ENCODE results near the gene TATDN2.

TATDN2 gene

DNA sequence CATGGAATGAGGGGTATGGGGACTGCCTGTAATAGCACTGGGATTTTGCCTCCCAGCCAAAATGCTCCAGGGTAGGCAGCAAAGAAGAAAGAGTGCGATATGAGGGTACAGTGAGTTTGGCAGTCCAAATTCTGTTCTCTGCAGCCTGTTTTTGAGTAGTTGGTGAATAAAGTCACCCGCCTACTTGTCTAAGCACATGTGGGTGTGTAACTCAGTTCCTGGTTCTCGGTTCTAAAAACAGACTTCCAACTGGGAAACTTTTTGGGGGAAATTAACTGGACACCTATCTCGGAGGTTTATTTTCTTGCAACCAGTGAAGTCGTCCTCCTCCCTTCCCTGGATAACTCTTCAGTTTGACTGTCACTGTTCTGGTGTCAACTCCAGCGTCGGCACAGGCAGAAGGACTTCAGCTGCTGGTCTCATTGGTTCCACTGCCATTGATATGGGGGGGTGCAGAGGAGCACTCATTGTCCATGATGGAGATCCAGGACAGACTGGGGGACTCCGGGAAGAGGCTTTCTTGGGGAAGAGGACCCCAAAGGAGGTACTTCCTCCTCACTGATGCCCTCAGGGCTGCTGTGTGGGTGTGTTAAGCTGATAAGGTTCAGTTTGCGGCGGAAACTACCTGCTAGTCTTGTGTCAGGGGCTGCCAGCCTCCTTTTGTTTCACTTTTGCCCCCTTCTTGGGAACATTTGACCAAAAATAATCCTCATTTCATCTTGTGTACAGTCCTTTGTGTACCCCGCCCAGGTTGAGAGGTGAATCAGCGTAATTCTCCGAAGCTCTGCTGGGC is 31.3 kb downstream of the TATDN2 start:
- TF ChIP-seq, protein P1, sequence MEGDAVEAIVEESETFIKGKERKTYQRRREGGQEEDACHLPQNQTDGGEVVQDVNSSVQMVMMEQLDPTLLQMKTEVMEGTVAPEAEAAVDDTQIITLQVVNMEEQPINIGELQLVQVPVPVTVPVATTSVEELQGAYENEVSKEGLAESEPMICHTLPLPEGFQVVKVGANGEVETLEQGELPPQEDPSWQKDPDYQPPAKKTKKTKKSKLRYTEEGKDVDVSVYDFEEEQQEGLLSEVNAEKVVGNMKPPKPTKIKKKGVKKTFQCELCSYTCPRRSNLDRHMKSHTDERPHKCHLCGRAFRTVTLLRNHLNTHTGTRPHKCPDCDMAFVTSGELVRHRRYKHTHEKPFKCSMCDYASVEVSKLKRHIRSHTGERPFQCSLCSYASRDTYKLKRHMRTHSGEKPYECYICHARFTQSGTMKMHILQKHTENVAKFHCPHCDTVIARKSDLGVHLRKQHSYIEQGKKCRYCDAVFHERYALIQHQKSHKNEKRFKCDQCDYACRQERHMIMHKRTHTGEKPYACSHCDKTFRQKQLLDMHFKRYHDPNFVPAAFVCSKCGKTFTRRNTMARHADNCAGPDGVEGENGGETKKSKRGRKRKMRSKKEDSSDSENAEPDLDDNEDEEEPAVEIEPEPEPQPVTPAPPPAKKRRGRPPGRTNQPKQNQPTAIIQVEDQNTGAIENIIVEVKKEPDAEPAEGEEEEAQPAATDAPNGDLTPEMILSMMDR (conservative IDR thresholded peaks at IDR 0.05; ENCODE audit: low read length) = no peak

DNA sequence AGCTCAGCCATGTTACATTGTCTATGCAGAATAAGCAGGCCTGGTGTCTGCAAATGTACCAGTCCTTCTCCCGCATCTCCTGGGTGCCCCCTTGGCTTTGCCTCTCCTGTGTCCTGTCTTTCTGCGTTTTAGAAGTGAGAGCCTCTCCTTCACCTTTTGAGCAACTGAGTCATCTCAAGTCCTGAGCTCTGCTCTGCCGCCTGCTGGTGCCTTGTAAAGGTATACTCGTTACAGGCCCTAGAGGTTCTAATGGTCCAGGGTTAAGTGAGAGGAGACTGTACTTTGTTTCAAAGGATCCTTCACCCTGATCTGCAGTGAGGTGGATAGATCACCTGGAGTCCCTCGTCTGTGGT is 31.9 kb downstream of the TATDN2 start:
- H3K4me3 ChIP-seq (ENCODE audit: low read length) = no peak overlapping the region
- TF ChIP-seq, protein P1 (conservative IDR thresholded peaks at IDR 0.05; ENCODE audit: low read length) = no peak
- DNase-seq (ENCODE audit: low read depth) = no peak

More for the DNA sequence above, 31.3 kb downstream of the TATDN2 start:
- no peak overlapping the region for H3K4me3 ChIP-seq (ENCODE audit: low read length)
- no peak for DNase-seq (ENCODE audit: low read depth)

DNA sequence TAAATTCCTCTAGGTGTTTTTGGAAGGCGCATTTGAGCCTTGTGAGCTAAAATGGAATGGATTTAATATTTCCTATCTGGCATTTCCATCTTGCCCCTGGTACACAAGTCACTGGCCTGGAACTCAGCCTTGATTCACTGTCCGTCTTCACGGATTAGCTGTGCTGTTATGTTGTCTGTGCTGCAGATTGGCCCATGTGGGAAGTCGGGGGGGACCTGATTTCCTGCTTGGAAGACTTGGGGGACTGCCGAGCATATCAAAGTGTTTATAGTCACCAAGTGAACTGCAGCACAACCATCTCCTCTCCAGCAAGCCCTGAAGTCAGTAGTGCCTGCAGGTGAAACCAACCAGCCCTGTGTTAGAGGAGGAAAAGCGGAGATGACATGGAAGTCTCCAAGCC is 32.3 kb downstream of the TATDN2 start:
- H3K4me3 ChIP-seq (ENCODE audit: low read length) = no peak overlapping the region
- no peak for DNase-seq (ENCODE audit: low read depth)
- TF ChIP-seq, protein P1 (conservative IDR thresholded peaks at IDR 0.05; ENCODE audit: low read length) = no peak

DNA sequence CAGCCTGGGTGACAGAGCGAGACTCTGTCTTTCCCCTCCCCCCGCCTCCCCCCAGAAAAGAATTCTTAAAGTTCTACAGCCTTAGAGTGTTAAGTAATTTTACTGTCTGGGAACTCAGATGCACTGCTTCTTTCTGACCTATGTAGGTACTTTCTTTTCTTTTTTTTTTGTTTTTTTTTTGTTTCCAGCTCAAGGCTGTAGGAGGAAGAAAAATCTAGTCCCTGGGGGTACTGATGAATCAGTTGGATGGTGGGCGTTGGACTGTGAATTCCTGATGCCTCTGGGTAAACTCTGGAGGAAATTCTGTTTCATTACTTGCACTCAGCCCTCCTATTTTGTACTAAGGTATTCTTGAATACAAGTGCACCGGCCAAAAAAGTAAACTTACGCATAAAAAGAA is 33.7 kb downstream of the TATDN2 start:
- H3K4me3 ChIP-seq (ENCODE audit: low read length) = no peak overlapping the region
- DNase-seq (ENCODE audit: low read depth) = peak; percentile 14
- TF ChIP-seq, protein P1 (conservative IDR thresholded peaks at IDR 0.05; ENCODE audit: low read length) = no peak

DNA sequence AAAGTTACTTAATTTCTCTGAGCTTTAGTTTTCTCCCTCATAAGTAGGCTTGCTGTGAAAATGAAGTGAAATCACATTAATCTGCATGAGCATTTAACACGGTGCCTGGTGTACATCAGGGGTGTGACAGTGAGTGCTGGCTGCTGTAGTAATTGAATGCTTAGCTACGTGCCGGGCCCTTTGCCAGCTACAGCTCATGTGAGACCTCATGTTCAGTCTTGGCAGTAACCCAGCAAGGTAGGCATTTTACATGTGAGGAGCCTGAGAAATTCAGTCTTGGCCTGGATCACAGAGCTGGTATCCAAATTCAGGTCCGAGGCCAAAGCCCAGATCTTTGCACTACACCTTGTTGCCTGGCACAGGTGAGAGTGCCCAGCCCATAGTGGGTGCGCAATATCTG is 35.4 kb downstream of the TATDN2 start:
- no peak overlapping the region for H3K4me3 ChIP-seq (ENCODE audit: low read length)
- no peak for DNase-seq (ENCODE audit: low read depth)
- TF ChIP-seq, protein P1 (conservative IDR thresholded peaks at IDR 0.05; ENCODE audit: low read length) = no peak

DNA sequence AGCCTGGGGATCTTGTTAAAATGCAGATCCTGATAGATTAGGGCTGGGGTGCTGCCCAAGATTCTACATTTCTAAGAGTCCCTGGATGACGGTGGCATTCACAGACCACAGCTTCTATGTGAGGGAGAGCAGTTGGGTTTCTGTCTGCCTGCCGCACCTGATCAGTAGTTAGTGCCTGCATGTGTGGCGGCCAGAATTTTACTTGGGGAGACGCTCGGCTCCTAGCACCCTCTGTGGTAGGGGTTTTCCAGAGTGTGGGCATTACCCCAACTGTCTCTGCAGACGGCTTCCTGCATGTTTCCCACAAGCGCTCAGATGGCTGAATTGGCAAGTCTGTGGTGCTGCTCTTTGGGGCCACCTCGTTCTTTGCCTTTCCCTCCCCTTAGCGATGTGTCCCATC is 36.2 kb downstream of the TATDN2 start:
- no peak overlapping the region for H3K4me3 ChIP-seq (ENCODE audit: low read length)
- no peak for DNase-seq (ENCODE audit: low read depth)
- TF ChIP-seq, protein P1 (conservative IDR thresholded peaks at IDR 0.05; ENCODE audit: low read length) = no peak

Measured in AG10803 (cell line).